Testis (tissue), 3 donors: ENCODE results near the gene CORIN. TPM values are rescaled to one million over a fixed set of nuclear protein-coding genes. Genes with fewer than 3 reads are reported as not detected.

ENCODE experiments used
- DNase-seq: peaks from one replicate; pipeline ENCODE4 v3.0.0-alpha.2; 2019
- H3K27ac ChIP-seq, 2 donors: fragments of 200-600 bp; sonication (generic); one replicate each; pipeline ENCODE4 v1.5.1; 2019
- H3K27me3 ChIP-seq: fragments of 200-600 bp; sonication (generic); one replicate; pipeline ENCODE4 v1.5.1; 2019
- H3K36me3 ChIP-seq: fragments of 200-600 bp; sonication (generic); one replicate; pipeline ENCODE4 v1.5.1; 2017; ENCODE audit warnings: low read depth; ENCODE audit errors: missing control alignments
- H3K4me1 ChIP-seq: fragments of 200-600 bp; sonication (generic); one replicate; pipeline ENCODE4 v1.5.1; 2019
- H3K4me3 ChIP-seq, 2 donors: fragments of 200-600 bp; sonication (generic); one replicate each; pipeline ENCODE4 v1.5.1; 2017 to 2019
- H3K9me3 ChIP-seq: fragments of 200-600 bp; sonication (generic); one replicate; pipeline ENCODE4 v1.5.1; 2017
- CTCF ChIP-seq, 3 experiments: fragments of 450-650 bp in 2 of 3; fragments of 200-600 bp in 1 of 3; sonication (generic) in 1 of 3; IDR thresholded peaks; one replicate each; pipeline ENCODE4 v1.5.1; 2016 to 2019; ENCODE audit warnings: antibody characterized with exemption in 3 of 3, mild to moderate bottlenecking in 2 of 3, moderate library complexity in 1 of 3
- POLR2A ChIP-seq: fragments of 450-650 bp; IDR thresholded peaks from one replicate; pipeline ENCODE4 v1.6.1; 2017; ENCODE audit warnings: antibody characterized with exemption, mild to moderate bottlenecking, moderate library complexity
- WGBS, 2 donors: methylation state at CpG; one replicate each; pipeline ENCODE4 v1.1.5; 2018; 5-methylcytosine and 5-hydroxymethylcytosine counted together
- intact Hi-C: fragments of 100-400 bp; cut with DNase I; formaldehyde crosslinking; loops from one replicate; pipeline ENCODE4 v1.15.1; 2023; ENCODE audit warnings: low total_unique reads
- polyA plus RNA-seq: library from polyadenylated mRNA; stranded (reverse); fragments of 350-450 nt; fragmentation: Illumina TruSeq; extraction: RNeasy Lipid Tissue Mini Kit (QIAGEN cat#74804); gene quantifications from one replicate; pipeline ENCODE4 v1.2.3, GENCODE V29; 2014; ENCODE audit warnings: low read depth, low replicate concordance; ENCODE audit not compliant: insufficient read depth
- total RNA-seq, 2 donors: library from RNA; depleted of rRNA; stranded (reverse); fragments of >200 nt; gene quantifications; one replicate each; pipeline ENCODE4 v1.2.3, GENCODE V29; 2016

CORIN gene
- total and polyA plus RNA-seq, 3 donors from 2014 or later, result 4.6 to 6.1 (median 4.7) TPM

GRCh38 chr4:47819178-47819577 lies 18.7 kb downstream of the CORIN start:
- TF ChIP-seq POLR2A (no peak), CTCF (IDR thresholded peaks at IDR 0.05) (no peak)
- no peaks in the 10 kb centered on the region for H3K27me3 ChIP-seq
- DNase-seq, result no peak
- no peaks in the 10 kb centered on the region for H3K9me3 ChIP-seq
- no peaks in the 10 kb centered on the region for H3K4me1 ChIP-seq
- WGBS, 2 donors, result 55 to 66% methylated on average over 1 of the region's 1 CpG
- no peaks in the 10 kb centered on the region for H3K36me3 ChIP-seq
- no peak overlapping the region for H3K27ac ChIP-seq
- intact Hi-C loops, result no loop called here
- no peak overlapping the region for H3K4me3 ChIP-seq

GRCh38 chr4:47817275-47817674 lies 20.6 kb downstream of the CORIN start:
- TF ChIP-seq CTCF (IDR thresholded peaks at IDR 0.05) (no peak), POLR2A (no peak)
- Histone ChIP-seq H3K4me1 (no peaks in the 10 kb centered on the region), H3K27me3 (no peaks in the 10 kb centered on the region), H3K27ac (no peak overlapping the region), H3K4me3 (no peak overlapping the region), H3K36me3 (no peaks in the 10 kb centered on the region), H3K9me3 (no peaks in the 10 kb centered on the region)
- intact Hi-C loops, result no loop called here
- no peak for DNase-seq

- intact Hi-C loops, result no loop called here
- Histone ChIP-seq H3K27ac (no peak overlapping the region), H3K36me3 (no peaks in the 10 kb centered on the region), H3K27me3 (no peaks in the 10 kb centered on the region), H3K4me1 (no peaks in the 10 kb centered on the region), H3K9me3 (no peaks in the 10 kb centered on the region), H3K4me3 (no peak overlapping the region)
- TF ChIP-seq POLR2A (no peak), CTCF (IDR thresholded peaks at IDR 0.05) (no peak)
- DNase-seq, result no peak
- WGBS, 2 donors, result 93 to 94% methylated on average over 2 of the region's 2 CpGs
Observed at GRCh38 chr4:47816748-47817147, 21.1 kb downstream of the CORIN start.

GRCh38 chr4:47814618-47815295 lies 23.1 kb downstream of the CORIN start:
- no peak for DNase-seq
- TF ChIP-seq POLR2A, result no peak
- TF ChIP-seq CTCF (IDR thresholded peaks at IDR 0.05), result no peak
- intact Hi-C loops, result no loop called here
- no peak overlapping the region for H3K4me3 ChIP-seq
- H3K27ac ChIP-seq, result no peak overlapping the region
- H3K4me1 ChIP-seq, result no peaks in the 10 kb centered on the region
- H3K36me3 ChIP-seq, result no peaks in the 10 kb centered on the region
- H3K27me3 ChIP-seq, result no peaks in the 10 kb centered on the region
- no peaks in the 10 kb centered on the region for H3K9me3 ChIP-seq
- WGBS, 2 donors, result 51 to 52% methylated on average over 6 of the region's 6 CpGs

GRCh38 chr4:47809654-47810203 lies 28.1 kb downstream of the CORIN start:
- no peak for DNase-seq
- 88 to 95% methylated on average over 3 of the region's 3 CpGs for WGBS, 2 donors
- Histone ChIP-seq H3K4me1 (no peaks in the 10 kb centered on the region), H3K27ac (no peak overlapping the region), H3K4me3 (no peak overlapping the region), H3K9me3 (no peaks in the 10 kb centered on the region), H3K27me3 (no peaks in the 10 kb centered on the region), H3K36me3 (no peaks in the 10 kb centered on the region)
- intact Hi-C loops, result no loop called here
- no peak for TF ChIP-seq POLR2A
- no peak for TF ChIP-seq CTCF (IDR thresholded peaks at IDR 0.05)
